ENCODE data around the gene NPM1. TPM values are rescaled to one million over a fixed set of nuclear protein-coding genes. Genes with fewer than 3 reads are reported as not detected.
A peak's percentile ranks its signal among the peaks of the same experiment; 100 is the strongest.
"Not testable (repeated sequence)": the region's sequence is repeated elsewhere in the genome, so short reads cannot be mapped to it uniquely, and the experiment has no call there.

The NPM1 gene
- total and polyA plus RNA-seq, 2 donors from 2014 or later = 611 to 612 TPM

GRCh38 chr5:171371326-171371725, 16.3 kb upstream of the NPM1 start:
- DNase-seq = peak in 1 of 5 donors; percentile 41
- H3K9ac ChIP-seq (ENCODE audit: low read length in 3 of 3) = no peak overlapping the region

GRCh38 chr5:171379961-171380360, 7.7 kb upstream of the NPM1 start:
- no peak overlapping the region for H3K9ac ChIP-seq (ENCODE audit: low read length in 3 of 3)
- H3K9me3 ChIP-seq (ENCODE audit: control insufficient read depth in 2 of 3, insufficient read depth in 1 of 3, low read length in 3 of 3) = no peaks in the 10 kb centered on the region
- H3K27ac ChIP-seq (ENCODE audit: low read depth in 2 of 2, low read length in 2 of 2) = no peak overlapping the region
- no peaks in the 10 kb centered on the region for H3K36me3 ChIP-seq (ENCODE audit: control insufficient read depth in 2 of 3, insufficient read depth in 3 of 3, low read length in 3 of 3)
- no peaks in the 10 kb centered on the region for H3K4me1 ChIP-seq (ENCODE audit: control insufficient read depth in 2 of 3, insufficient read depth in 2 of 3, low read depth in 1 of 3, low read length in 3 of 3)
- FAIRE-seq = no peak
- intact Hi-C loops (cut with DNase I) = no loop called here
- TF ChIP-seq CTCF (IDR thresholded peaks at IDR 0.05; ENCODE audit: borderline replicate concordance, extremely low read depth, insufficient read depth) = no peak
- no peaks in the 10 kb centered on the region for H3K27me3 ChIP-seq (ENCODE audit: control insufficient read depth, insufficient read depth, low read length)
- DNase-seq = peak in 1 of 5 donors; percentile 7
- no peak overlapping the region for H3K4me3 ChIP-seq (ENCODE audit: low read length in 3 of 3)

More at GRCh38 chr5:171371326-171371725, 16.3 kb upstream of the NPM1 start:
- Histone ChIP-seq H3K36me3 (ENCODE audit: control insufficient read depth in 2 of 3, insufficient read depth in 3 of 3, low read length in 3 of 3) (no peaks in the 10 kb centered on the region), H3K4me1 (ENCODE audit: control insufficient read depth in 2 of 3, insufficient read depth in 2 of 3, low read depth in 1 of 3, low read length in 3 of 3) (no peaks in the 10 kb centered on the region), H3K4me3 (ENCODE audit: low read length in 3 of 3) (no peak overlapping the region), H3K27ac (ENCODE audit: low read depth in 2 of 2, low read length in 2 of 2) (no peak overlapping the region), H3K9me3 (ENCODE audit: control insufficient read depth in 2 of 3, insufficient read depth in 1 of 3, low read length in 3 of 3) (no peaks in the 10 kb centered on the region), H3K27me3 (ENCODE audit: control insufficient read depth, insufficient read depth, low read length) (no peaks in the 10 kb centered on the region)
- no peak for TF ChIP-seq CTCF (IDR thresholded peaks at IDR 0.05; ENCODE audit: borderline replicate concordance, extremely low read depth, insufficient read depth)
- no peak for FAIRE-seq
- intact Hi-C loops (cut with DNase I) = no loop called here

- intact Hi-C loops (cut with DNase I); H3K9ac ChIP-seq (ENCODE audit: low read length in 3 of 3); H3K9me3 ChIP-seq (ENCODE audit: control insufficient read depth in 2 of 3, insufficient read depth in 1 of 3, low read length in 3 of 3); H3K4me1 ChIP-seq (ENCODE audit: control insufficient read depth in 2 of 3, insufficient read depth in 2 of 3, low read depth in 1 of 3, low read length in 3 of 3); H3K27ac ChIP-seq (ENCODE audit: low read depth in 2 of 2, low read length in 2 of 2); FAIRE-seq; DNase-seq; H3K27me3 ChIP-seq (ENCODE audit: control insufficient read depth, insufficient read depth, low read length); H3K4me3 ChIP-seq (ENCODE audit: low read length in 3 of 3); H3K36me3 ChIP-seq (ENCODE audit: control insufficient read depth in 2 of 3, insufficient read depth in 3 of 3, low read length in 3 of 3): not testable (repeated sequence)
These were observed 3.2 kb upstream of the NPM1 start for GRCh38 chr5:171384416-171384815.

DNA sequence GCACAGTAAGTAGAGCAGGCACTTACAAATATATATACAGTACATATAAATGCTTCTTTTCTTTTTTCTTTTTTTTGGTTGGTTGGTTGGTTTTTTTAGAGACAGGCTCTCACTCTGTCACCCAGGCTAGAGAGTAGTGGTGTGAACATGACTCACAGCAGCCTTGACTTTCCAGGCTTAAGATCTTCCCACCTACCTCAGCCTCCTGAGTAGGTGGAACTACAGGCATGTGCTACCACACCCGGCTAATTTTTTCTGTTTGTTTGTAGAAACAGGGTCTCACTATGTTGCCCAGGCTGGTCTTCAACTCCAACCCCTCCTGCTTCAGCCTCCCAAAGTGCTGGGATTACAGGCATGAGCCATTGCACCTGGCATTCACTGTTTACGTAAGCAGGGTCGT, 2.6 kb upstream of the NPM1 start:
- DNase-seq; H3K36me3 ChIP-seq (ENCODE audit: control insufficient read depth in 2 of 3, insufficient read depth in 3 of 3, low read length in 3 of 3); intact Hi-C loops (cut with DNase I); H3K4me1 ChIP-seq (ENCODE audit: control insufficient read depth in 2 of 3, insufficient read depth in 2 of 3, low read depth in 1 of 3, low read length in 3 of 3); H3K9me3 ChIP-seq (ENCODE audit: control insufficient read depth in 2 of 3, insufficient read depth in 1 of 3, low read length in 3 of 3); H3K27me3 ChIP-seq (ENCODE audit: control insufficient read depth, insufficient read depth, low read length); H3K4me3 ChIP-seq (ENCODE audit: low read length in 3 of 3); H3K9ac ChIP-seq (ENCODE audit: low read length in 3 of 3); H3K27ac ChIP-seq (ENCODE audit: low read depth in 2 of 2, low read length in 2 of 2); FAIRE-seq: not testable (repeated sequence)

Measured in kidney (tissue), 14 donors.